GM12878 (cell line): Measurements from ENCODE around the gene GSG1L. TPM values are rescaled to one million over a fixed set of nuclear protein-coding genes. Genes with fewer than 3 reads are reported as not detected.

Source experiments
- ATAC-seq: fragments of 200-7000 bp; cut with Tn5 transposase; 3 replicates; pipeline ENCODE4 v1.9.1; 2020; ENCODE audit warnings: mild to moderate bottlenecking, moderate library complexity
- BruUV-seq: library from RNA; stranded (reverse); fragments of 400-500 nt; replicated peaks from 2 replicates; lab custom pipeline; 2021; lab: Mats Ljungman, UMichigan
- CTCF ChIA-PET: fragments of 300-600 bp; sonication (Branson Sonifier 250); formaldehyde crosslinking; extraction: SDS; loops from one replicate; lab custom pipeline; 2021; ENCODE audit warnings: inconsistent platforms; lab: Yijun Ruan, JAX
- POLR2A ChIA-PET: fragments of 350-600 bp; formaldehyde crosslinking; extraction: SDS; loops from one replicate; lab custom pipeline; 2021; ENCODE audit warnings: inconsistent platforms; lab: Charles Lee
- RAD21 ChIA-PET: fragments of 300-600 bp; sonication (Branson Sonifier 250); formaldehyde crosslinking; loops from one replicate; lab custom pipeline; 2023; ENCODE audit warnings: antibody characterized with exemption; ENCODE audit not compliant: unreplicated experiment; lab: Charles Lee
- SMC1A ChIA-PET: fragments of 300-600 bp; sonication (Branson Sonifier 250); formaldehyde crosslinking; loops from one replicate; lab custom pipeline; 2023; ENCODE audit not compliant: unreplicated experiment, uncharacterized antibody; lab: Charles Lee
- DNase-seq: peaks from one replicate; pipeline ENCODE4 v3.0.0-alpha.2; 2011; ENCODE audit warnings: low read depth, low spot score
- FAIRE-seq: peaks from 3 replicates; lab custom pipeline; 2011; peaks lifted over from hg19 to GRCh38; lab: Jason Lieb, UNC
- H2AFZ ChIP-seq: 2 replicates; pipeline ENCODE4 v1.6.0; 2011; ENCODE audit warnings: low read depth, low read length, control low read depth; ENCODE audit not compliant: control insufficient read depth
- H3K27ac ChIP-seq: 2 replicates; pipeline ENCODE4 v1.5.1; 2011; ENCODE audit warnings: control low read depth; ENCODE audit not compliant: control insufficient read depth, insufficient read depth
- H3K27me3 ChIP-seq, 2 experiments: replicated peaks in 1 of 2; 2 replicates each; pipeline versions ENCODE4 v1.6.0 to v1.6.1; 2011; ENCODE audit warnings: low read length in 1 of 2; ENCODE audit not compliant: control insufficient read depth in 2 of 2, insufficient read depth in 2 of 2
- H3K36me3 ChIP-seq, 2 experiments: 2 replicates each; pipeline ENCODE4 v1.5.1; 2011; ENCODE audit warnings: low read length in 1 of 2; ENCODE audit not compliant: control insufficient read depth in 2 of 2, insufficient read depth in 2 of 2
- H3K4me1 ChIP-seq: 2 replicates; pipeline ENCODE4 v1.6.1; 2011; ENCODE audit warnings: mild to moderate bottlenecking, low read length, moderate library complexity, mixed read lengths; ENCODE audit not compliant: control insufficient read depth, insufficient read depth
- H3K4me2 ChIP-seq: 2 replicates; pipeline ENCODE4 v1.6.0; 2011; ENCODE audit warnings: control low read depth; ENCODE audit not compliant: control insufficient read depth, insufficient read depth
- H3K4me3 ChIP-seq: fragments of 200-600 bp; sonication (generic); 2 replicates; pipeline ENCODE4 v1.5.1; 2016
- H3K79me2 ChIP-seq: 2 replicates; pipeline ENCODE4 v1.6.0; 2011; ENCODE audit warnings: low read length; ENCODE audit not compliant: control insufficient read depth, insufficient read depth
- H3K9ac ChIP-seq: 2 replicates; pipeline ENCODE4 v1.8.0; 2011; ENCODE audit warnings: low read length, control low read depth, mixed read lengths; ENCODE audit not compliant: control insufficient read depth, insufficient read depth
- H3K9me3 ChIP-seq: replicated peaks from 3 replicates; pipeline ENCODE4 v1.5.1; 2011; ENCODE audit warnings: mild to moderate bottlenecking, low read length; ENCODE audit not compliant: control insufficient read depth, insufficient read depth
- H4K20me1 ChIP-seq: 2 replicates; pipeline ENCODE4 v1.6.0; 2011; ENCODE audit not compliant: control insufficient read depth, insufficient read depth
- BHLHE40 ChIP-seq, 2 experiments: fragments of 450-650 bp in 1 of 2; IDR thresholded peaks; 2 replicates each; pipeline ENCODE4 v1.6.1; 2011 to 2017; ENCODE audit warnings: low read depth in 2 of 2, borderline replicate concordance in 1 of 2, improper control_type of control experiment in 1 of 2, low read length in 1 of 2, mild to moderate bottlenecking in 1 of 2
- CREM ChIP-seq: IDR thresholded peaks from 2 replicates; pipeline ENCODE4 v1.6.1; 2014; ENCODE audit warnings: antibody characterized with exemption, low read depth
- HDAC2 ChIP-seq: fragments of 200-600 bp; sonication (generic); IDR thresholded peaks from 2 replicates; pipeline ENCODE4 v1.6.1; 2017
- IRF4 ChIP-seq: IDR thresholded peaks from 2 replicates; pipeline ENCODE4 v1.6.1; 2011; ENCODE audit warnings: low read depth, low read length
- MYC ChIP-seq: IDR thresholded peaks from 2 replicates; pipeline ENCODE4 v1.6.1; 2011; ENCODE audit warnings: mild to moderate bottlenecking, low read length, moderate library complexity, inconsistent platforms; ENCODE audit not compliant: insufficient read depth, insufficient replicate concordance, insufficient read length, severe bottlenecking
- NBN ChIP-seq: fragments of 450-650 bp; IDR thresholded peaks from 2 replicates; pipeline ENCODE4 v1.6.1; 2016
- NFXL1 ChIP-seq: fragments of 450-650 bp; IDR thresholded peaks from 2 replicates; pipeline ENCODE4 v1.6.1; 2017; ENCODE audit warnings: antibody characterized with exemption, mild to moderate bottlenecking, borderline replicate concordance
- NFYB ChIP-seq: IDR thresholded peaks from 2 replicates; pipeline ENCODE4 v1.6.1; 2011; ENCODE audit warnings: low read depth, mild to moderate bottlenecking, low read length, improper control_type of control experiment, moderate library complexity; ENCODE audit not compliant: insufficient read depth
- NR2F1 ChIP-seq: fragments of 450-650 bp; conservative IDR thresholded peaks from 2 replicates; pipeline ENCODE4 v1.6.1; 2017; ENCODE audit warnings: mild to moderate bottlenecking
- POLR2AphosphoS5 ChIP-seq: IDR thresholded peaks from 2 replicates; pipeline ENCODE4 v1.6.1; 2011; ENCODE audit warnings: mild to moderate bottlenecking, low read length, inconsistent platforms
- RAD21 ChIP-seq: IDR thresholded peaks from 2 replicates; pipeline ENCODE4 v1.6.1; 2011; ENCODE audit warnings: mild to moderate bottlenecking, low read depth, low read length, moderate library complexity; ENCODE audit not compliant: insufficient read depth
- RFX5 ChIP-seq: IDR thresholded peaks from 2 replicates; pipeline ENCODE4 v1.6.1; 2011; ENCODE audit warnings: low read depth, low read length, improper control_type of control experiment
- RUNX3 ChIP-seq: IDR thresholded peaks from 2 replicates; pipeline ENCODE4 v1.6.1; 2012; ENCODE audit warnings: low read length, inconsistent platforms
- SIN3A ChIP-seq: IDR thresholded peaks from 2 replicates; pipeline ENCODE4 v1.6.1; 2012; ENCODE audit warnings: low read depth, low read length, improper control_type of control experiment
- STAT3 ChIP-seq: IDR thresholded peaks from 2 replicates; pipeline ENCODE4 v1.6.1; 2011; ENCODE audit warnings: low read depth, low read length, improper control_type of control experiment
- WGBS: methylation state at CpG from one replicate; pipeline ENCODE4 v1.1.6; 2016; ENCODE audit warnings: low lambda C conversion rate; ENCODE audit not compliant: insufficient replicate concordance, insufficient coverage; ENCODE audit errors: missing lambda C conversion rate; 5-methylcytosine and 5-hydroxymethylcytosine counted together
- in situ Hi-C: fragments of 300-500 bp; cut with MboI; formaldehyde crosslinking; loops from 9 replicates; pipeline ENCODE4 v1.14.3; 2018; ENCODE audit warnings: mixed read lengths
- intact Hi-C: fragments of 100-400 bp; cut with micrococcal nuclease; formaldehyde crosslinking; loops from one replicate; pipeline ENCODE4 v1.14.2; 2022; ENCODE audit not compliant: unreplicated experiment
- polyA plus RNA-seq, 11 experiments: library from polyadenylated mRNA; depleted of rRNA in 4 of 11; unstranded in 6 of 11; stranded (reverse) in 5 of 11; fragments of >200 nt; fragmentation: Nextera tagmentation in 4 of 11; fragmentation: Illumina TruSeq in 1 of 11; extraction: Ambion mirVana in 4 of 11; extraction: Trizol in 1 of 11; gene quantifications; 1 replicate in 1 of 11; 2 replicates in 10 of 11; pipeline versions ENCODE4 v1.2.1 to v1.2.3, GENCODE V29; 2011 to 2016; ENCODE audit warnings: inconsistent platforms in 2 of 11, missing spikeins in 2 of 11, low read depth in 1 of 11
- total RNA-seq, 4 experiments: library from RNA; depleted of rRNA in 3 of 4; stranded (reverse); fragments of >200 nt in 3 of 4; fragmentation: Illumina TruSeq in 1 of 4; extraction: Trizol in 1 of 4; gene quantifications; 2 replicates each; pipeline versions ENCODE4 v1.2.1 to v1.2.3, GENCODE V29; 2013 to 2021
- TF ChIP-seq, protein P1 (sequence below): fragments of 450-650 bp; IDR thresholded peaks from 2 replicates; pipeline ENCODE4 v1.6.1; 2017; ENCODE audit warnings: mild to moderate bottlenecking, moderate library complexity

GSG1L gene
- total and polyA plus RNA-seq, 10 of the 15 experiments (the other 5 are each of a cell fraction or from before 2014, with no cell fraction given): not detected

DNA sequence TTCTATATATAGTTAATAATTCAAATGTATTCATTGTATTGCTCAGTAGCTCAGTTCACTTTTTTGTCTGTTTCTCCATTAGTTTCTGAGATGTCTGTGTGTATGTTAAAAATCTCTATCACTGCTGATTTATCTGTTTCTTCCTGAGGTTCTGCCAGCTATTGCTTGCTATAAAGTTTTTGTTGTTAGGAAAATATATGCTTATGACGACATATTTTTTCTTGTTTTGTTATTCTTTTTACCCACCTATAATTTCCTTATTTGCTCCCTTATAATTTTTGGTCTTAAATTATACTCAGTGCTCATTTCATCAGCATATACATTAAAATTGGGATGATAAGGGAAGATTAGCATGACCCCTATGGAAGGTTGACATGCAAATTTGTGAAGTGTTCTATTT is 200.6 kb downstream of the GSG1L start:
- H3K9me3 ChIP-seq: peaks cover 1% of the 10 kb centered on the region; the same call in 2 of the 3 replicates
- intact Hi-C loops (no loop called here), in situ Hi-C loops (no loop called here)
- H3K27ac ChIP-seq: no peak overlapping the region
- no peak for ATAC-seq
- FAIRE-seq: no peak
- H3K4me1 ChIP-seq: no peaks in the 10 kb centered on the region
- H3K4me2 ChIP-seq: no peak overlapping the region
- WGBS: 76% methylated on average over 1 of the region's 1 CpG
- no peaks in the 10 kb centered on the region for H3K36me3 ChIP-seq
- RAD21 ChIA-PET: no interaction called here
- no peaks in the 10 kb centered on the region for H3K79me2 ChIP-seq
- no peak overlapping the region for H3K9ac ChIP-seq
- CTCF ChIA-PET: interaction anchor here (1.0 to 1.2 kb wide), 3 partner anchors 10 to 223 kb away, joined by 3 to 5 read pairs (median 4); no protein-coding TSS in a partner anchor
- POLR2A ChIA-PET: no interaction called here
- no peaks in the 10 kb centered on the region for H4K20me1 ChIP-seq
- H3K27me3 ChIP-seq: no peaks in the 10 kb centered on the region
- SMC1A ChIA-PET: interaction anchor here (0.5 kb wide), 1 partner anchor 31 kb away, joined by 3 read pairs; no protein-coding TSS in a partner anchor
- TF ChIP-seq STAT3 (no peak), RAD21 (no peak), RFX5 (no peak)
- H3K4me3 ChIP-seq: no peak overlapping the region
- no TSS peak for BruUV-seq
- no peak for DNase-seq
- no peak overlapping the region for H2AFZ ChIP-seq

DNA sequence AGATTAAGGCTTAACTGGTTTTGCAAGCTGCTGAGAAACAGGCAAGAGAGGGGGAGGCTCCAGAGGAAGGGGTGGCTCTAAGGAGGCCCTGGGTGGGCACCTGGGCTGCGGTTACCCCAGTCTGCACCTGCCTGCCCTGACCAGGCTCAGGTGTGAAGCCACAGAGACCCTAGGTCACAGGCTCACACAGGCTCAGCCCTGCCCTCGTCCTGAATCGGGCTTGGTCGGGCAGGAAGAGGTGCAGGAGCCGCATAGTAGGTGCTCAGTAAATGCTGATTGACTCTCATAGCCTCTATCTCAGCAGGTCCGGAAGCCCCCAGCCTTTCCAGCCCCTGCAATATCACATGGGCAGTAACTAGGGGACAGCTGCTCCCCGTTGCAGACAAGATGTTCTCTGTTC is 203.4 kb downstream of the GSG1L start:
- no peak for ATAC-seq
- in situ Hi-C loops (no loop called here), intact Hi-C loops (no loop called here)
- Histone ChIP-seq H3K4me3 (no peak overlapping the region), H3K9ac (no peak overlapping the region), H4K20me1 (no peaks in the 10 kb centered on the region), H3K27ac (no peak overlapping the region), H3K36me3 (no peaks in the 10 kb centered on the region), H3K4me1 (no peaks in the 10 kb centered on the region), H2AFZ (no peak overlapping the region), H3K4me2 (no peak overlapping the region), H3K9me3 (peaks cover 1% of the 10 kb centered on the region; the same call in 2 of the 3 replicates), H3K27me3 (no peaks in the 10 kb centered on the region; a peak in 1 of 4 replicates), H3K79me2 (no peaks in the 10 kb centered on the region)
- DNase-seq: no peak
- ChIA-PET RAD21 (no interaction called here), POLR2A (no interaction called here), SMC1A (no interaction called here), CTCF (interaction anchor here (0.5 to 1.9 kb wide), 3 partner anchors 25 to 197 kb away, joined by 3 to 4 read pairs (median 3); no protein-coding TSS in a partner anchor)
- no peak for FAIRE-seq
- WGBS: 25% methylated on average over 7 of the region's 7 CpGs
- no TSS peak for BruUV-seq
- TF ChIP-seq HDAC2 (no peak), NR2F1 (no peak), MYC (no peak), IRF4 (no peak), RUNX3 (no peak), POLR2AphosphoS5 (no peak), NFXL1 (no peak), NBN (no peak), BHLHE40 (IDR thresholded peaks at IDR 0.05; ENCODE audit: borderline replicate concordance in 1 of 2, low read depth in 2 of 2, low read length in 1 of 2) (no peak), SIN3A (no peak), NFYB (no peak), CREM (no peak)
- TF ChIP-seq, protein P1, sequence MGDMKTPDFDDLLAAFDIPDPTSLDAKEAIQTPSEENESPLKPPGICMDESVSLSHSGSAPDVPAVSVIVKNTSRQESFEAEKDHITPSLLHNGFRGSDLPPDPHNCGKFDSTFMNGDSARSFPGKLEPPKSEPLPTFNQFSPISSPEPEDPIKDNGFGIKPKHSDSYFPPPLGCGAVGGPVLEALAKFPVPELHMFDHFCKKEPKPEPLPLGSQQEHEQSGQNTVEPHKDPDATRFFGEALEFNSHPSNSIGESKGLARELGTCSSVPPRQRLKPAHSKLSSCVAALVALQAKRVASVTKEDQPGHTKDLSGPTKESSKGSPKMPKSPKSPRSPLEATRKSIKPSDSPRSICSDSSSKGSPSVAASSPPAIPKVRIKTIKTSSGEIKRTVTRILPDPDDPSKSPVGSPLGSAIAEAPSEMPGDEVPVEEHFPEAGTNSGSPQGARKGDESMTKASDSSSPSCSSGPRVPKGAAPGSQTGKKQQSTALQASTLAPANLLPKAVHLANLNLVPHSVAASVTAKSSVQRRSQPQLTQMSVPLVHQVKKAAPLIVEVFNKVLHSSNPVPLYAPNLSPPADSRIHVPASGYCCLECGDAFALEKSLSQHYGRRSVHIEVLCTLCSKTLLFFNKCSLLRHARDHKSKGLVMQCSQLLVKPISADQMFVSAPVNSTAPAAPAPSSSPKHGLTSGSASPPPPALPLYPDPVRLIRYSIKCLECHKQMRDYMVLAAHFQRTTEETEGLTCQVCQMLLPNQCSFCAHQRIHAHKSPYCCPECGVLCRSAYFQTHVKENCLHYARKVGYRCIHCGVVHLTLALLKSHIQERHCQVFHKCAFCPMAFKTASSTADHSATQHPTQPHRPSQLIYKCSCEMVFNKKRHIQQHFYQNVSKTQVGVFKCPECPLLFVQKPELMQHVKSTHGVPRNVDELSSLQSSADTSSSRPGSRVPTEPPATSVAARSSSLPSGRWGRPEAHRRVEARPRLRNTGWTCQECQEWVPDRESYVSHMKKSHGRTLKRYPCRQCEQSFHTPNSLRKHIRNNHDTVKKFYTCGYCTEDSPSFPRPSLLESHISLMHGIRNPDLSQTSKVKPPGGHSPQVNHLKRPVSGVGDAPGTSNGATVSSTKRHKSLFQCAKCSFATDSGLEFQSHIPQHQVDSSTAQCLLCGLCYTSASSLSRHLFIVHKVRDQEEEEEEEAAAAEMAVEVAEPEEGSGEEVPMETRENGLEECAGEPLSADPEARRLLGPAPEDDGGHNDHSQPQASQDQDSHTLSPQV: no peak
